HG03571 (cell line): ENCODE results near the gene CPT1C.

ENCODE experiments used
- ATAC-seq: cut with Tn5 transposase; IDR thresholded peaks from one replicate; pipeline ENCODE4 v1.9.1; 2021; ENCODE audit not compliant: unreplicated experiment

CPT1C gene

GRCh38 chr19:49690656-49691242, at the start of gene CPT1C:
TSS of gene CPT1C (plus strand) at chr19:49691116. CDS start at chr19:49692253, 1,137 bp downstream.
- no peak for ATAC-seq

GRCh38 chr19:49641688-49642491, 49.0 kb upstream of the CPT1C start, which contains the start of gene SCAF1:
TSS of gene SCAF1 (plus strand) at chr19:49642209. CDS start at chr19:49645027, 2,818 bp downstream.
- peak; percentile 50 for ATAC-seq

GRCh38 chr19:49642492-49643035, 48.4 kb upstream of the CPT1C start:
- no peak for ATAC-seq

- ATAC-seq: no peak
These were observed 47.5 kb upstream of the CPT1C start for GRCh38 chr19:49643466-49643865.

GRCh38 chr19:49645592-49645991, 45.3 kb upstream of the CPT1C start:
- no peak for ATAC-seq

- ATAC-seq: no peak
These were observed 44.9 kb upstream of the CPT1C start for GRCh38 chr19:49645995-49646394.

- no peak for ATAC-seq
These were observed 44.3 kb upstream of the CPT1C start for GRCh38 chr19:49646586-49646985.

- no peak for ATAC-seq
These were observed 39.7 kb upstream of the CPT1C start for GRCh38 chr19:49651029-49651819.

- ATAC-seq: no peak
These were observed 38.9 kb upstream of the CPT1C start for GRCh38 chr19:49651820-49652550.

GRCh38 chr19:49652551-49653465, 38.1 kb upstream of the CPT1C start:
- ATAC-seq: no peak

- ATAC-seq: no peak
These were observed 37.5 kb upstream of the CPT1C start for GRCh38 chr19:49653466-49653806.

GRCh38 chr19:49654581-49654980, 36.3 kb upstream of the CPT1C start:
- no peak for ATAC-seq

GRCh38 chr19:49655570-49656455, 35.1 kb upstream of the CPT1C start:
- ATAC-seq: no peak

- no peak for ATAC-seq
These were observed 34.3 kb upstream of the CPT1C start for GRCh38 chr19:49656456-49657109.

- no peak for ATAC-seq
These were observed 33.3 kb upstream of the CPT1C start for GRCh38 chr19:49657493-49658138.

- no peak for ATAC-seq
These were observed 32.8 kb upstream of the CPT1C start for GRCh38 chr19:49658139-49658517.

- no peak for ATAC-seq
These were observed 32.1 kb upstream of the CPT1C start for GRCh38 chr19:49658566-49659442.
